Cerebellar cortex (tissue), 1 donor: ENCODE results near the gene SDK1.
A peak's percentile ranks its signal among the peaks of the same experiment; 100 is the strongest.
"Not testable (repeated sequence)": the region's sequence is repeated elsewhere in the genome, so short reads cannot be mapped to it uniquely, and the experiment has no call there.

Source experiments
- DNase-seq: peaks from one replicate; pipeline ENCODE4 v3.0.0-alpha.2; 2015; ENCODE audit warnings: low spot score

The SDK1 gene

DNA sequence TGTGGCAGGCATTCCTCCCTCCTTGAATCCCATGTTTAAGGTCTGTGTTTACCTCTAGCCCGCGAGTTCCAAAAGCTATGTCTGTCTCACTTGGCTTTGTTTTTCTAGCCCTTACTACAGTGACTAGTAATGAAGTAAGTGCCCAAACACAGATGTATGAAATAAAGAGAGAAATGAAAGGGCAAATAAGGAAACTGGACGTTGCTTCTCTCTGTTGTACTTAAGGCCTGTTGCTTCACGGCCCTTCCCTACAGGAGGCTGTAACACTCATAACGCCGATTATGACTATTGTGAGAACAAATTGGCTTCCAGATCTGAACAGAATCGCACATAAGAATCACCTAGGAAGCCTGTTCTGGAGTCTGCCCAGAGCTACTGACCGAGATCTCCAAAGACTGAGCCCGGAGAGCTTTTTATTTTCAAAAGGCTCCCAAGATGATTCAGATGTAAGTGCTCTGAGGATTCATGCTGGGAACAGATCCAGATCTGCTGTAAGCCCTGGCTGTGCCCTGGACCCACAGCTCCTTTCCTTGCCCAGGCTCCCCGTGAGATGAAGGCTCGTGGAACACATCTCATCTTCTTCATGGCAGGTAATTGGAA, 432.6 kb downstream of the SDK1 start:
- no peak for DNase-seq

DNA sequence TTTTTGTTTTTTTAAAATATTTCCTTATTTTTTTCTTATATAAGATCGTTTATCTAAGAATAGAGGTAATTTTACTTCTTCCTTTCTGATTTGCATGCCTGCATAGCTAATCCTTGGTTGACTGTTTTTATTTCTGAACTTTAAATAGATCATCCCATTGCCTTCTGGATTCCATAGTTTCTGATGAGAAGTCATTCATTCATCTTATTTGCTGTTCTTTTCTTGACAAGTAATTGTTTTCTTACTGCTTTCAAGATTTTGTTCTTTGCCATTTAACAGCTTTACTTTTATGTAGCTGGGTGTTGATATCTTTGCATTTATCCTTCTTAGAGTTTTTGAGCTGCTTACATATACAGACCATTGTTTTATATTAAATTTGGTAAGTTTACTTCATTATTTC, 437.9 kb downstream of the SDK1 start:
- no peak for DNase-seq

DNA sequence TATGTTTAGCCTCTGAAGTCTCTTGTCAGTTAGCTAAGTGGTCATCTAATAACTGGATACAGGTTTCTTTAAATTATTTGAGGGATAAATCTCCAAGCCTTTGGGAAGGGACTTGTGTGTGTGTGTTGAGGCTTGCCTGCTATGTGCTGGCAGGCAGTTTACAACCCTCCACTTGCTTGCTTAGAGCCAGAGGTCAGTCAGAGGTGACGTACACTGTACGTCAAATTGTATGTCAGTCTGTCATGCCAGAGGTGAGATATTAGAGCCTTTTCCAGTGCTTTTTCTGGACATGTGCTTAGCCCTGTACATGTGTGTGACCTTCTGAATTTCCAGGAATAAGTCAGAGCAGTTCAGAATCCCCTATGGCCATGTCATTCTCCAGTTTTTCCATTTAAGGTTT, 438.9 kb downstream of the SDK1 start:
- no peak for DNase-seq

DNA sequence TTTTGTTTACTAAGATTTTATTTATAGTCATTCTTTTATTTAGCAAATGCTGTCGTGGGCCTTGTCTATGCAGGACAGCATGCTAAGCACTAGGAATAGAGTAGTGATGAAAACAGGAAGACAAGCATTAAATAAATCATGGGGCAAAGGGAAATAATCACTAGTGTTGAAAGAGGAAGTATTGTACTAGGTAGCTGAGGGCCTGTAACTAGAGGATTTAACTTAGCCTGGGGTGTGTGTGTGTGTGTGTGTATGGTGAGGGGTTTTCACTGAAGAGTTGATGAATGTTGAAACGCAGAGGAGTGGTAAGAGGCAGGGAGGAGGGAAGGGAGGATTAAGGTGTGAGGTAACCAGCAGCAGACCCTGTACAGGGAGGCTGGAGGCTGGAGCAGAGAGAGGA, 446.4 kb downstream of the SDK1 start:
- DNase-seq, result no peak

DNA sequence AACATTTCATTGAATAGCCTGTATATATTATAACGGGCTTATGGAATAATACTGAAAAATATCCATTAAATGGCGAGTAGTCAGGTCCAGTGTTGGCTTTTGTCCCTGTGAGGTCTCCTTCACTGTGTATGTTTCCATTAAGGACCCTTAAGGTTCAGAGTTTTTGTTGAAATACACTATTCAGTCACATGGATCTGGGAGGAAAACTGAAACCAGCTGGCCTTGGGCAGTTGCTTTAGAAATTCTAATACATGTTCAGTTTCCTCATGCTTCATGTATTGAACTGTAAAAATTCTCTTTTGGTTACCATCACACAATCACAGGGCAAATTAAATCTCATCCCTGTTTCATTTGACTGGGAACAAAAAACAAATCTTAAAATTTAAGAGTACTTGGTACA, 447.3 kb downstream of the SDK1 start:
- no peak for DNase-seq

DNA sequence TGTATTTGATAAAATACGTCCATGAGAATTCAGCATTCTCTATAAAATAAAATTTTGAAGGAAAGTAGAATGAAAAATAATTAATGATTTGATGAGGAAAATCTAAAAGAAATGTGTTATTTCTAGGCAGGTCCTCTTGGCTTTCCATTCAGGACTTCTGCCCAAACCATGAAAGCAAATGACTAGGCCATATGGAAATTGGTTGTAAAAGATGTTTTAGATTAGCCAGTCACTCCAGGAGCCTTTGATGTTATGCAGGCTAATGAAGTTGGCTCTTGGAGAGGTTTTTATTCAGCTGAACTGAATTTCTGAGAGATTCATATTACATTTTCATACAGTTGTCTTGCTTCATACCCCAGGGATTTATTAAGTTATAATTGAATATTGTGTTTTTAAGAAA, 452.8 kb downstream of the SDK1 start:
- peak; percentile 48 for DNase-seq

DNA sequence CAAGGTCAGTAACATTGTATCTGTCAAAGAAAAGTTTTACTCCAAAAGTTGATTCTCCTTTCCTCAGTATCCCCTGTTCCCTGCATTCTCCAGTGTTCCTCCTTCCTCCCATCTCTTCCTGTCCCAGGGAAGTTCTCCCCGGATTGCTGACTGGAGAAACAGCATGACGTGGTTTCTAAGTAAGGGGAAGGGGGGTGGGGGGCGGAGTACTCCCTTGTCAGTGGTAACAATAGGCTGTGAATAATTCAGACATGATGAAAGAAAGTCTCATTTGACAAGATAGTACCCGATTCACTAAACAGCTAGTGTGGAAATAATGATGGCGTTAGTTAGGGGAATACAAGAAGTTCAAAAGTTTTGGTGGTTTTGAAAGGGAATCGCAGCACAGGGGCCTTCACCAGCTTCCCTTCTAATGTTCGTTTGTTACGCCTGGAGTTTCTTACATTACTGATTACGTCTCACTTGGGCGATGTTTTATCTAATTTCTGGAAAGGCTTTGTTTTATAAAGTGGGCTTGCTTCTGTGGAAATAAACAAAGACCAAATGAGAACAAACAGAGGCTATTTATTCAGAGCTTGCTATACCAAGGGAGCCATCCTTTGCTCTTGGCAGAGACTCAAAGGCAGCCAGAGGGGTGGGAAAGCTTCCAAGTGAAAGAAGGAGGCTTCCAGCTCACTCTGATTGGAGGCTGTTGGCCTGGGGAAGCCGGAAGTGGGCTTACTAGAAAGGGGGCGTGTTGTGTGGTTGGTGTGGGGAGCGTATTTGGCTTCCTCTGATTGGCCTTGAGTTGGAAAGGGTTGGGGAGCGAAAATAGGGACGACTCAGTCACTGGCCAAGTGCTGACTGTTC, 453.7 kb downstream of the SDK1 start:
- peak; percentile 39 for DNase-seq

DNA sequence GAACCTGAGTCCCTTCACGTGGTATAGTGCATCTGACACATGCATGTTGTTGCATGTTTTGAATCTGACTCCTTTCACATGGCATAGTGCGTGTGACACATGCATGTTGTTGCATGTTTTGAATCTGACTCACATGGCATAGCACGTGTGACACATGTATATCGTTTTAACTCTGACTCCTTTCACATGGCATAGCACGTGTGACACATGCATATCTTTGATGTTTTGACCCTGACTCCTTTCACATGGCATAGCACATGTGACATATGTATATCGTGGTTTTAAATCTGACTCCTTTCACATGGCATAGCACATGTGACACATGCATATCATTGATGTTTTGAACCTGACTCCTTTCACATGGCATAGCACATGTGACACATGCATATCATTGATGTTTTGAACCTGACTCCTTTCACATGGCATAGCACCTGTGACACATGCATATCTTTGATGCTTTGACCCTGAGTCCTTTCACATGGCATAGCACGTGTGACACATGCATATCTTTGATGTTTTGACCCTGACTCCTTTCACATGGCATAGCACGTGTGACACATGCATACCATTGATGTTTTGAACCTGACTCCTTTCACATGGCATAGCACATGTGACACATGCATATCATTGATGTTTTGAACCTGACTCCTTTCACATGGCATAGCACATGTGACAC, 454.9 kb downstream of the SDK1 start:
- not testable (repeated sequence) for DNase-seq

DNA sequence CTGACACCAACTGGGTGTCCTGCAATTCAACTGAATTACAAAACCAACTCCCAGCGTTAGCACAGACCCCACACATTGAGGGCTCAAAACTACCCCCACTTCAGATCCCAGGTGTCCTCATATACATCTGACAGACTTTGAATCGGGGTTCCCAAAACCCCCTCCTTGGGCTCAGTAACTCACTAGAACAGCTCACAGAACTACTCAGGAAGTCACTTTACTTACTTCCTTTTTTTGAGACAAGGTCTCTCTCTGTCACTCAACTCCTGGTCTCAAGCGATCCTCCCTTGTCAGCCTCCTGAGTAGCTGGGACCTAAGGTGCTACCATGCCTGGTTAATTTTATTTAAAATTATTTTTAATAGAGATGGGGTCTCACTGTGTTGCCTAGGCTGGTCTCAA, 456.0 kb downstream of the SDK1 start:
- DNase-seq, result no peak

DNA sequence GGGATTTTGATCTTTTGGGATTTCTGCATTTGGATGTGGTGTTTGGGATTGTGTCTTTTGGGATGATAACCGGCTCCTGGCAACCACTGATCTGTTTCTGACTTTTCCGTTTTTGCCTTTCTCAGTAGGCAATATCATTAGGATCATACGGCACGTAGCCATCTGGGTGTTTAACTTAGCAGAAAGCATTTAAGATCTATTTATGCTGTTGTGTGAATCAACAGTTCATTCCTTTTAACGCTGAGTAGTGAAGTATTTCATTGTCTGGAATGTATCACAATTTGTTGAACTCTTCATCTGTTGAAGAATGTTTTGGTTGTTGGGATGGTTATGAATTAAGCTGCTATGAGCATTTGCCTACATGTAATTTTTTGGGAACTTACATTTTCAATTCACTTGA, 459.6 kb downstream of the SDK1 start:
- DNase-seq, result no peak

DNA sequence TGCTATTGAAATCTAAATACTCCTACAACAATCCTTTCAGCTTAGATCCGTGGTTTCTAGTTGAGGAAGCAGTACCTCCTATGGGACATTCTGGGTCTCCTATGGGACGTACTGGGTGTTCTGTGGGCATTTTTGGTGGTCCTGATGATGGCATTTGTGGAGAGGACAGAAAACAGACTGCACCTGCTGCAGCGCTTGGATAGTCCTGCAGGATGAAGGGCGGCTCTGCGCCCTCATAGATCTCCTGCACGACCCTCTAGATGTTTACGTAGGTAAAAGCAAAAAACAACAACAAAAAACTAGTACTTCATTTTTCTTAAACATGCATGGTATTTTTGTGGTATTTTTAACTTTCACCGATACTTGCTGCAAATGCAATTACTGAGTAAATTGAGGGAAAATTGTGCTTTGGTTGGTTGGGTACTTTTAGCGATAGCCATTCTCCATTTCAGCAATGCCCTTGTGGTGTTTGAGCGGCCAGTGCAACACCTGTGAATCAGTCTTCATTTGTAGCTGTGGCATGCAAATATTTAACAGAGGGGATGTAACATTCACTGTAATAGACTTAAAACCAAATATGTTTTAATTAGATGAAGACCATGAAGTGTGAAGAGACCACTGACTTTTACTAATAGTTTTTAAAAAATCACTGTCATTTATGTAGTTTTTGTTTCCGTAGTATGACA, 461.2 kb downstream of the SDK1 start:
- DNase-seq, result no peak

DNA sequence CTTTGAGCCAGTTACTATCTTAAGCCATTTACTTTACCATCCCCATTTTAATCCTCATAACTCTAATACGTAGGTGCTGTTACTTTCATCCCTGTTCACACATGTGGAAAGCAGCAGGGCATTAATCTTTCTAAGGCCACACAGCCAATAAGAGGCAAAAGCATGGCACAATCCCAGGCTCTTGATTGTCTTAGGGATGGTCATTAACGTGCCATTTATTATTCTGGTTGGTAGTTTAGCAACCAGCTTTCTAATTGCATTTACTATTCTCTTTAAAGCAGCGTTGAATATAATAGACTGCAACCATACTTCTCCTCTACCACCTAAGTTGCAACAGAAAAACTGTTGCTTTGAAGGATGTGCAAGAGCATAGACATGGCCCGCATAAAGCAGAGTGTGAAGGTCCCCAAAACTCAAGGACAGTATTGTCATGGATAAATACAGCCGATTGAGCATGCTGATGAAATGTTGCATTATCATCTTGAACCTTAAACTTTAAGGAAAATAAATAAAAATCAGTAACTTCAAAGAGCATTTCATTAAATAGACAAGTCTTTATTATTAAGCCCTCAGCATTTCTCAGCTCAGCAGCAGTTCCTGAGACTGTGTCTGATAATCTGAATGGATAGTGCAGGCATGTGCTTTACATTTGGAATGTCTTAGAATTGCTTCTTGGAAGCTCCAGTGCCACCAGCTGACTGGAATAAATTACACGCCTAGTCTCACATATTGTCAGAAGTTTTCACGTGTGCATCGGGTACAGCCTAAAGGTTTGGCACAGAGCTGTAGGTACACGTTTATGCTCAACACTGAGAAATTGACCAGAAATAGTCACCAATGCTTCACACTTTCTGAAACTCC, 467.1 kb downstream of the SDK1 start:
- no peak for DNase-seq

DNA sequence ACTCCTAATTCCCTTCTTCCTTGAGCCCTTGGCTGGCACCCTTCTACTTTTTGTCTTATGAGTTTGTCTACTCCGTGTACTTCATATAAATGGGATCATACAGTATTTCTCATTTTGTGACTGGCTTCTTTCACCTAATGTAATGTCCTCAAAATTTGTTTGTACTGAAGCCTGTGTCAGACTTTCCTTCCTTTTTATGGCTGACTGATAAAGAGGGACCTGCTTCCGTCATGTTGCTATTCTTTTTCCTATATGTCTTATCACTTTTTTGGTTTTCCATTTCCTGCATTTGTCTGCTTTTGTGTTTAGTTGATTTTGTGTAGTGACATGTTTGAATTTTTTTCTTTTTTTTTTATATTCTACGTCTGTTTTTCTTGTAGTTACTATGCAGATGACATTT, 470.9 kb downstream of the SDK1 start:
- no peak for DNase-seq

DNA sequence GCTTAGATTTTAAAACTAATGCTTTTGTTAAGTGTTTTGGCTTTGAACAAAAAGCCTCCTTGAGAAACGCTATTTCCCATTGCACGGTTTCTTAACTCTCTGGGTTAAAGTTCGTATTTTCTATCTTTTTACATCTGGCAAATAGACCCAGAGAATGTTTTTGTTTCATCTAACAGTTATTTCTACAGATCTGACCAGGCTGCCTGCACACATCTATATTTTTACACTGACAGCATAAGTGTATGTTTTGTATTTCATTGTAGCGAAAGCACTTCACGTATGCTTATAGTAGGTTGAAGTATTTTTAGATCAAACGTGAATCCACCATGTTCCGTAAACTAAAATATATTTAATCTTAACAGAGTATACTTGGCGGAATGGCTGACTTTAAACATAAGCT, 477.3 kb downstream of the SDK1 start:
- DNase-seq, result no peak

DNA sequence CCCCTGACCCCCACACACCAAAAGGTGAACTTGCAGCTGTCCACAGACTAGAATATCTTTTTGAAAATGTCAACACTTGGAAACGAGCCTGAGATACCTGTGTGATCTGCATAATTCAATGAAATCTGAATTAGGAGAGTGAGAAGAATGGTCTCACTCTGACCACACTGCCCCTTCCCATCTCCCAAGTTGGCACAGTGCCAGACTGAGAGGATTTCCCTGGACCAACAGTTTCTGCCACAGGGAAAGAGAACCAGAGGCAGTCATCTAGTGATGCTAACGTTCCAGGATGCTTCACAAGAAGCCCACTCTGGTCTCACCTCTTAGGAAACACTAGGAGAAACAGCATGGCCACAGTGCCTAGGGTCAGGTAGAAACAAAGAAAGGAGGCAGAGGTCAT, 479.0 kb downstream of the SDK1 start:
- DNase-seq, result no peak

DNA sequence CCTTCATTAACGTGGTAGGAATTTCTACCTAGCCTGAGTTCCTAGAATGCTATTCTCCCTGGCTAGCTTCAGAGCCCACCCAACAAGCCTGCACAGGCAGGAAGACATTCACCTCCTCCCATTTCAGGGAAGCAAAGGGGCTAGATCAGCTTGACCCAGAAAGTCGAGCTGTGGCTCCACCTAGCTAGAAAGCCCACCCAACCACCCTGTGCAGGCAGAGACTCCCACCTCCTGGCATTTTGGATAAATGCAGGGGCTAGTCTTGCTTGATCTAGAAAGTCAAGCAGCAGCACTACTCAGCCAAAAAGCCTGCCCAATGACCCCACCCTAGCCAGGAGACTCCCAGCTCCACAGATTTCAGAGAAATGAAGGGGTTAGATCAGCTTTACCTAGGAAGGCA, 479.5 kb downstream of the SDK1 start:
- no peak for DNase-seq

DNA sequence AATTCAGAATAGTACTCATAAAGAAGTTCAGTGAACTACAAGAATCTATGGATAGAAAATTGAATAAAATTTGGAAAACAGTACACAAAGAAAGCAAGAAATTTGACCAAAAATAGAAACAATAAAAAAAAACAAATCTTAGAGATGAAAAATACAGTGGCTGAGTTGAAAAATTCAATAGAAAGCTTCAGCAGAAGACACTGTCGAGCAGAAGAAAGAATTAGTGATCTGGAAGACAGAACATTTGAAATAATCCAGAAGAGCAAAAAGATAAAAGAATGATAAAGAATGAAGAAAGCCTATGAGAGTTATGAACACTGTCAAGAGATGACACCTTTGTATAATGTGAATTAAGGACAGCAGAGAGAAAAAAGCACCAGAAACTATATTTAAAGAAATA, 480.6 kb downstream of the SDK1 start:
- DNase-seq, result no peak

DNA sequence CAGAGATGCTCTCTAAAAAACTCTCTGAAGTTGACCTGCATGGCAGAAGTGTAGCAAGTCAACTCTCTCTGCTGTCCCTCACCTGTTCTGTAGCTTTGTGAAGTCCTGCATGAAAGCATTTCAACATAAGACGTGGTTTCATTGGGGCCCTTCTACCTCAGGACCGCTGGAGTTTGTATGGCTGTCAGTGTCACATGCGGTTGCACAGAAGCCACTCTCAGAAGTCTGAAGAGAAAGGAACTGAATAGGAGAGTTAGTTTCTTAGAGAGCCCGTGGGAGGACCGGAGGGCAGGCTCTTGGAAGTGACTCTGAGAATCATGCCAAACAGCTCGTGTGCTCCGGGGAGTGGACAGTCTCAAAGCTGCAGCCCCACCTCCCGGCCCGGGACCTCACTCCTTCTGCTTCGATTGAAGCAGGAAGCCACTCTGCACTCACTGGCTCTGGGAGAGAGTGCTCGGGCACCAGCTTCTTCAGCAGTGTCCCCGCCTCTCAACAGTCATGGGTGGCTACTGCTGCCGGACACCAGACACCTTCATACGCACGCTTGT, 486.7 kb downstream of the SDK1 start:
- no peak for DNase-seq

DNA sequence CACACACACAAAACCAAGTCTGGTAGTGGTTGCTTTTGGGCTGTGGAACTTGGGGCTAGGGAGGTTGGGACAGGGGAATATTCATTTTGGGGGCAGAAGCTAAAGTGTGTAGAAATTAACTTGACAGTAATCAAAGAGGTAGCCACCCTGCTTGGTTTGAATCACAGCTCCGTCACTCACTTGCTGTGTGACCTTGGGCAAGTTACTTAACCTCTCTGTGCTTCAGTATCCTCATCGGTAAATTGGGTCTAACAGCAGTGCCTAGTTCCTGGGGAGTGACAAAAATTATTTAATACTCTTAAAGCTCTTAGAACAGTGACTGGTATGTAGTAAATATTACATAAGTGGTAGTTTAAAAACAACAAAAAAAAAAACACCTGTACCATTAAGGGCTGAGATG, 489.8 kb downstream of the SDK1 start:
- no peak for DNase-seq

DNA sequence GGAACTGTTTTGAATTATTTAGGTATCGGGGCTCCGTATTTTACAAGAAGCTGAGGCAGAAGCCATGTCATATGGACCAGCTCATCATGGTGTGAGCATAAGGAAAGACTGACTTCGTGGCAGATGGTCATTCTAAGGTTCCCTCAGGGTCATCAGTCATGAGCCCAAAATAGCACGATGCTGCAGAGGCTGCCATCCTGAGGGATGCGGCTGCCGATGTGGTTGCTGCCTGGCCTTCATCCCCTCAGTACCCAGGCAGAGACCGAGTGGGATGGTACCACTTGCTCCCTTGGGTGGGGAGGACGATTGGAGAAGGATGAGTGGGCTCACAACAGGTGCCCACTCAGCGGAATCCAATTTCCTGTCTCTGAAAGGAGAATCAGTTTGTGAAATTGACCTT, 490.3 kb downstream of the SDK1 start:
- DNase-seq, result peak; percentile 35

DNA sequence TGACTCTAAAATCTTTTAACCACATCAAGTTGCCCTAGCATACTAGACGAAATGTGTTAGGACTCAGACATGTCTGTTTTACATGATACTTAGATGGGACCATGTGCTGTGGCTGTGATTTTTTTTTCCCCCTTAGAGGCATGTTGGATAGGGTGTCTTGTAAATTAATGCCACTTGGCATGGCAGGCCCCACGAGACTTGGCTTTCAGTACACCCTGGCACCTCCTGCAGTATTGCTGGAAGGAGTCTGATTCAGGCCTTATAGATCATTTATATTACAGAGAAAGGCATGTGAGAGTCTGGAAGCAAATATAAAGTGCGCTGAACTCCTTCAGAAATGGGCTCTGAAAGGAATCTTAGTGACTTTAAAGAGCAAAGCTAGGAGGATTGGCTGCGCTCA, 494.1 kb downstream of the SDK1 start:
- DNase-seq, result no peak

DNA sequence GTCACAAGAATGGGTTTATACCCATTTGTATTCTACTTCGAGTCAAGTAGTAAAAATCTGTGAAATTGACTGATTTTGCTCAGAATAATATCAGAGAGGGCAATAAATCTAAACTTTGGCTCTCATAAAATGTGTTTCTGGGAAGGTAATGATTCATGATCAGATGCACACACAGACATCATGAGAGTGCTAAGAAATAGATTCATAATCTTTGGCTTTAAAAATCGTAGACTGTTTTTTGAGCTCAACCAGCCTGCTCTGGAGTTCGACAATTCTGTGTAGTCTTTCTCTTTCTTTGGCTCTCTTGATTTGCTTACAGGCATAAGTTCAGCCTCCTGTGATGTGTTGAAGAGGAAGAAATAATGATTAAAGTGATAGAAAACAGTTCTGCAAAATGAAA, 494.7 kb downstream of the SDK1 start:
- no peak for DNase-seq
